WTC11 (cell line): ENCODE measurements around the gene COL2A1. TPM values are rescaled to one million over a fixed set of nuclear protein-coding genes. Genes with fewer than 3 reads are reported as not detected.

ENCODE experiments used
- ATAC-seq: fragments of 200-7000 bp; cut with Tn5 transposase; 2 replicates; pipeline ENCODE4 v1.10.0; 2021; ENCODE audit warnings: mild to moderate bottlenecking, moderate library complexity
- CTCF ChIA-PET: fragments of 300-600 bp; sonication (Branson Sonifier 250); formaldehyde crosslinking; loops from one replicate; lab custom pipeline; 2021; ENCODE audit warnings: antibody characterized with exemption; lab: Charles Lee
- POLR2A ChIA-PET: fragments of 350-600 bp; sonication (Branson Sonifier 250); formaldehyde crosslinking; loops from one replicate; lab custom pipeline; 2021; ENCODE audit warnings: antibody characterized with exemption; lab: Charles Lee
- DNase-seq: peaks from one replicate; pipeline ENCODE4 v3.0.0; 2021; ENCODE audit warnings: low spot score
- H3K27ac Mint-ChIP-seq: 2 replicates; pipeline ENCODE4 v1.8.0; 2021; ENCODE audit warnings: mixed read lengths
- H3K27me3 Mint-ChIP-seq: 2 replicates; pipeline ENCODE4 v1.8.0; 2021; ENCODE audit warnings: low read depth, mild to moderate bottlenecking, moderate library complexity, mixed read lengths
- H3K36me3 Mint-ChIP-seq: 2 replicates; pipeline ENCODE4 v1.8.0; 2021; ENCODE audit warnings: mixed read lengths
- H3K4me1 Mint-ChIP-seq: 2 replicates; pipeline ENCODE4 v1.8.0; 2022; ENCODE audit warnings: mixed read lengths
- H3K4me3 Mint-ChIP-seq: 2 replicates; pipeline ENCODE4 v1.8.0; 2021; ENCODE audit warnings: mild to moderate bottlenecking, moderate library complexity, mixed read lengths
- H3K9me3 Mint-ChIP-seq: 2 replicates; pipeline ENCODE4 v1.8.0; 2021; ENCODE audit warnings: mixed read lengths
- ATF1 ChIP-seq: sonication (generic); formaldehyde crosslinking; IDR thresholded peaks from 2 replicates; pipeline ENCODE4 v1.8.1; 2023; ENCODE audit warnings: mild to moderate bottlenecking, moderate library complexity, missing genetic modification reagents
- IRF2 ChIP-seq: sonication (generic); formaldehyde crosslinking; IDR thresholded peaks from 2 replicates; pipeline ENCODE4 v1.8.0; 2022; ENCODE audit warnings: low read depth, missing genetic modification reagents, borderline replicate concordance
- JUN ChIP-seq: sonication (generic); formaldehyde crosslinking; IDR thresholded peaks from 2 replicates; pipeline ENCODE4 v1.8.0; 2023; ENCODE audit warnings: mild to moderate bottlenecking, missing genetic modification reagents
- NFYB ChIP-seq: sonication (generic); formaldehyde crosslinking; conservative IDR thresholded peaks from 2 replicates; pipeline ENCODE4 v1.8.0; 2022; ENCODE audit warnings: low read depth, missing genetic modification reagents
- NR1H2 ChIP-seq: sonication (generic); formaldehyde crosslinking; IDR thresholded peaks from 2 replicates; pipeline ENCODE4 v1.9.0; 2021; ENCODE audit warnings: mild to moderate bottlenecking, moderate library complexity, missing genetic modification reagents
- ZNF396 ChIP-seq: fragments of 250-450 bp; sonication (Bioruptor Pico); IDR thresholded peaks from 2 replicates; pipeline ENCODE4 v1.8.0; 2021; ENCODE audit warnings: mild to moderate bottlenecking, moderate library complexity, borderline replicate concordance
- total RNA-seq: library from RNA; stranded (reverse); gene quantifications from 3 replicates; pipeline ENCODE4 v1.2.3, GENCODE V29; 2021
- TF ChIP-seq, protein P1 (sequence below): sonication (generic); formaldehyde crosslinking; IDR thresholded peaks from 2 replicates; pipeline ENCODE4 v1.8.0; 2022; ENCODE audit warnings: mild to moderate bottlenecking, missing genetic modification reagents
- TF ChIP-seq, protein P2 (sequence below): sonication (generic); formaldehyde crosslinking; IDR thresholded peaks from 2 replicates; pipeline ENCODE4 v1.8.1; 2023; ENCODE audit warnings: mild to moderate bottlenecking, missing genetic modification reagents, borderline replicate concordance
- TF ChIP-seq, protein P3 (sequence below): sonication (generic); formaldehyde crosslinking; IDR thresholded peaks from 2 replicates; pipeline ENCODE4 v1.8.1; 2023; ENCODE audit warnings: mild to moderate bottlenecking, moderate library complexity, missing genetic modification reagents
- TF ChIP-seq, protein P4 (sequence below): sonication (generic); formaldehyde crosslinking; IDR thresholded peaks from 2 replicates; pipeline ENCODE4 v1.8.0; 2022; ENCODE audit warnings: mild to moderate bottlenecking, missing genetic modification reagents
- TF ChIP-seq, protein P5 (sequence below): sonication (generic); formaldehyde crosslinking; IDR thresholded peaks from 2 replicates; pipeline ENCODE4 v1.8.0; 2023; ENCODE audit warnings: missing genetic modification reagents, mild to moderate bottlenecking, borderline replicate concordance

The COL2A1 gene
- total RNA-seq, 1 experiment from 2014 or later: 20.9 TPM

DNA sequence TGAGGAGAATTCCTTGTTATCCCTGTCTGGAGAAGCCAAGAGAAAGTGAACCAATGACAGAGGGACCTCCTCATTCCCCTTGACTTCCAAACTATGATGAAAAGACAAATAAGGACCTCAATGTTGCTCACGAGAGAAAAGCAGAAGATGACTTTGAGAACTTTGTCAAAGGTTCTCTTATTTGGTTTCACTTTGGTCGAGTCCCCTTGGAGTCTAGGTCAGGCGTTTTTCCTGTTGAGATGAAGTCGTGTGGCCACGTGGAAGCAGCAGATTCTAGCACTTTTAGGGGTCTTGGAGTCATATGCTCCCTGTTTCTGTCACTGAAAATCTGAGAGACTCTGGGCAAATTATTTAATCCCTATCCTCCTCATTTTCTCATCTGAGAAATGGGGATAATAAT is 33.8 kb upstream of the COL2A1 start:
- DNase-seq: no peak
- peaks cover 3% of the 10 kb centered on the region; the same call in 1 of the 2 replicates for H3K36me3 Mint-ChIP-seq
- ChIA-PET CTCF (interaction anchor here (1.0 to 1.3 kb wide), 6 partner anchors 13 to 133 kb away, joined by 3 to 4 read pairs (median 3); partner anchors contain the start of genes TMEM106C and VDR), POLR2A (no interaction called here)
- no peaks in the 10 kb centered on the region for H3K9me3 Mint-ChIP-seq
- TF ChIP-seq, protein P1, sequence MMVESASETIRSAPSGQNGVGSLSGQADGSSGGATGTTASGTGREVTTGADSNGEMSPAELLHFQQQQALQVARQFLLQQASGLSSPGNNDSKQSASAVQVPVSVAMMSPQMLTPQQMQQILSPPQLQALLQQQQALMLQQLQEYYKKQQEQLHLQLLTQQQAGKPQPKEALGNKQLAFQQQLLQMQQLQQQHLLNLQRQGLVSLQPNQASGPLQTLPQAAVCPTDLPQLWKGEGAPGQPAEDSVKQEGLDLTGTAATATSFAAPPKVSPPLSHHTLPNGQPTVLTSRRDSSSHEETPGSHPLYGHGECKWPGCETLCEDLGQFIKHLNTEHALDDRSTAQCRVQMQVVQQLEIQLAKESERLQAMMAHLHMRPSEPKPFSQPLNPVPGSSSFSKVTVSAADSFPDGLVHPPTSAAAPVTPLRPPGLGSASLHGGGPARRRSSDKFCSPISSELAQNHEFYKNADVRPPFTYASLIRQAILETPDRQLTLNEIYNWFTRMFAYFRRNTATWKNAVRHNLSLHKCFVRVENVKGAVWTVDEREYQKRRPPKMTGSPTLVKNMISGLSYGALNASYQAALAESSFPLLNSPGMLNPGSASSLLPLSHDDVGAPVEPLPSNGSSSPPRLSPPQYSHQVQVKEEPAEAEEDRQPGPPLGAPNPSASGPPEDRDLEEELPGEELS: no peak
- no peak for TF ChIP-seq ATF1 (CRISPR knock-in tag)
- TF ChIP-seq, protein P2, sequence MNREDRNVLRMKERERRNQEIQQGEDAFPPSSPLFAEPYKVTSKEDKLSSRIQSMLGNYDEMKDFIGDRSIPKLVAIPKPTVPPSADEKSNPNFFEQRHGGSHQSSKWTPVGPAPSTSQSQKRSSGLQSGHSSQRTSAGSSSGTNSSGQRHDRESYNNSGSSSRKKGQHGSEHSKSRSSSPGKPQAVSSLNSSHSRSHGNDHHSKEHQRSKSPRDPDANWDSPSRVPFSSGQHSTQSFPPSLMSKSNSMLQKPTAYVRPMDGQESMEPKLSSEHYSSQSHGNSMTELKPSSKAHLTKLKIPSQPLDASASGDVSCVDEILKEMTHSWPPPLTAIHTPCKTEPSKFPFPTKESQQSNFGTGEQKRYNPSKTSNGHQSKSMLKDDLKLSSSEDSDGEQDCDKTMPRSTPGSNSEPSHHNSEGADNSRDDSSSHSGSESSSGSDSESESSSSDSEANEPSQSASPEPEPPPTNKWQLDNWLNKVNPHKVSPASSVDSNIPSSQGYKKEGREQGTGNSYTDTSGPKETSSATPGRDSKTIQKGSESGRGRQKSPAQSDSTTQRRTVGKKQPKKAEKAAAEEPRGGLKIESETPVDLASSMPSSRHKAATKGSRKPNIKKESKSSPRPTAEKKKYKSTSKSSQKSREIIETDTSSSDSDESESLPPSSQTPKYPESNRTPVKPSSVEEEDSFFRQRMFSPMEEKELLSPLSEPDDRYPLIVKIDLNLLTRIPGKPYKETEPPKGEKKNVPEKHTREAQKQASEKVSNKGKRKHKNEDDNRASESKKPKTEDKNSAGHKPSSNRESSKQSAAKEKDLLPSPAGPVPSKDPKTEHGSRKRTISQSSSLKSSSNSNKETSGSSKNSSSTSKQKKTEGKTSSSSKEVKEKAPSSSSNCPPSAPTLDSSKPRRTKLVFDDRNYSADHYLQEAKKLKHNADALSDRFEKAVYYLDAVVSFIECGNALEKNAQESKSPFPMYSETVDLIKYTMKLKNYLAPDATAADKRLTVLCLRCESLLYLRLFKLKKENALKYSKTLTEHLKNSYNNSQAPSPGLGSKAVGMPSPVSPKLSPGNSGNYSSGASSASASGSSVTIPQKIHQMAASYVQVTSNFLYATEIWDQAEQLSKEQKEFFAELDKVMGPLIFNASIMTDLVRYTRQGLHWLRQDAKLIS (CRISPR knock-in tag): no peak
- TF ChIP-seq ZNF396 (CRISPR knock-in tag): no peak
- TF ChIP-seq, protein P3, sequence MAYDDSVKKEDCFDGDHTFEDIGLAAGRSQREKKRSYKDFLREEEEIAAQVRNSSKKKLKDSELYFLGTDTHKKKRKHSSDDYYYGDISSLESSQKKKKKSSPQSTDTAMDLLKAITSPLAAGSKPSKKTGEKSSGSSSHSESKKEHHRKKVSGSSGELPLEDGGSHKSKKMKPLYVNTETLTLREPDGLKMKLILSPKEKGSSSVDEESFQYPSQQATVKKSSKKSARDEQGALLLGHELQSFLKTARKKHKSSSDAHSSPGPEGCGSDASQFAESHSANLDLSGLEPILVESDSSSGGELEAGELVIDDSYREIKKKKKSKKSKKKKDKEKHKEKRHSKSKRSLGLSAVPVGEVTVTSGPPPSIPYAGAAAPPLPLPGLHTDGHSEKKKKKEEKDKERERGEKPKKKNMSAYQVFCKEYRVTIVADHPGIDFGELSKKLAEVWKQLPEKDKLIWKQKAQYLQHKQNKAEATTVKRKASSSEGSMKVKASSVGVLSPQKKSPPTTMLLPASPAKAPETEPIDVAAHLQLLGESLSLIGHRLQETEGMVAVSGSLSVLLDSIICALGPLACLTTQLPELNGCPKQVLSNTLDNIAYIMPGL (CRISPR knock-in tag): no peak
- TF ChIP-seq JUN (CRISPR knock-in tag): no peak
- TF ChIP-seq, protein P4, sequence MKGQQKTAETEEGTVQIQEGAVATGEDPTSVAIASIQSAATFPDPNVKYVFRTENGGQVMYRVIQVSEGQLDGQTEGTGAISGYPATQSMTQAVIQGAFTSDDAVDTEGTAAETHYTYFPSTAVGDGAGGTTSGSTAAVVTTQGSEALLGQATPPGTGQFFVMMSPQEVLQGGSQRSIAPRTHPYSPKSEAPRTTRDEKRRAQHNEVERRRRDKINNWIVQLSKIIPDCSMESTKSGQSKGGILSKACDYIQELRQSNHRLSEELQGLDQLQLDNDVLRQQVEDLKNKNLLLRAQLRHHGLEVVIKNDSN: no peak
- TF ChIP-seq NFYB: no peak
- no peak for TF ChIP-seq NR1H2
- no peak for TF ChIP-seq IRF2 (CRISPR knock-in tag)
- TF ChIP-seq, protein P5, sequence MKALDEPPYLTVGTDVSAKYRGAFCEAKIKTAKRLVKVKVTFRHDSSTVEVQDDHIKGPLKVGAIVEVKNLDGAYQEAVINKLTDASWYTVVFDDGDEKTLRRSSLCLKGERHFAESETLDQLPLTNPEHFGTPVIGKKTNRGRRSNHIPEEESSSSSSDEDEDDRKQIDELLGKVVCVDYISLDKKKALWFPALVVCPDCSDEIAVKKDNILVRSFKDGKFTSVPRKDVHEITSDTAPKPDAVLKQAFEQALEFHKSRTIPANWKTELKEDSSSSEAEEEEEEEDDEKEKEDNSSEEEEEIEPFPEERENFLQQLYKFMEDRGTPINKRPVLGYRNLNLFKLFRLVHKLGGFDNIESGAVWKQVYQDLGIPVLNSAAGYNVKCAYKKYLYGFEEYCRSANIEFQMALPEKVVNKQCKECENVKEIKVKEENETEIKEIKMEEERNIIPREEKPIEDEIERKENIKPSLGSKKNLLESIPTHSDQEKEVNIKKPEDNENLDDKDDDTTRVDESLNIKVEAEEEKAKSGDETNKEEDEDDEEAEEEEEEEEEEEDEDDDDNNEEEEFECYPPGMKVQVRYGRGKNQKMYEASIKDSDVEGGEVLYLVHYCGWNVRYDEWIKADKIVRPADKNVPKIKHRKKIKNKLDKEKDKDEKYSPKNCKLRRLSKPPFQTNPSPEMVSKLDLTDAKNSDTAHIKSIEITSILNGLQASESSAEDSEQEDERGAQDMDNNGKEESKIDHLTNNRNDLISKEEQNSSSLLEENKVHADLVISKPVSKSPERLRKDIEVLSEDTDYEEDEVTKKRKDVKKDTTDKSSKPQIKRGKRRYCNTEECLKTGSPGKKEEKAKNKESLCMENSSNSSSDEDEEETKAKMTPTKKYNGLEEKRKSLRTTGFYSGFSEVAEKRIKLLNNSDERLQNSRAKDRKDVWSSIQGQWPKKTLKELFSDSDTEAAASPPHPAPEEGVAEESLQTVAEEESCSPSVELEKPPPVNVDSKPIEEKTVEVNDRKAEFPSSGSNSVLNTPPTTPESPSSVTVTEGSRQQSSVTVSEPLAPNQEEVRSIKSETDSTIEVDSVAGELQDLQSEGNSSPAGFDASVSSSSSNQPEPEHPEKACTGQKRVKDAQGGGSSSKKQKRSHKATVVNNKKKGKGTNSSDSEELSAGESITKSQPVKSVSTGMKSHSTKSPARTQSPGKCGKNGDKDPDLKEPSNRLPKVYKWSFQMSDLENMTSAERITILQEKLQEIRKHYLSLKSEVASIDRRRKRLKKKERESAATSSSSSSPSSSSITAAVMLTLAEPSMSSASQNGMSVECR (CRISPR knock-in tag): no peak
- peak overlapping the region; percentile 3 for H3K27ac Mint-ChIP-seq
- H3K27me3 Mint-ChIP-seq: peaks cover 70% of the 10 kb centered on the region
- no peak for ATAC-seq
- peak overlapping the region; percentile 45 for H3K4me3 Mint-ChIP-seq
- H3K4me1 Mint-ChIP-seq: peaks cover 35% of the 10 kb centered on the region
